HepG2 (cell line): ENCODE results near the gene PGS1.

Source experiments
- BHLHE40 ChIP-seq: IDR thresholded peaks from 2 replicates; pipeline ENCODE4 v1.6.1; 2011; ENCODE audit warnings: low read length, improper control_type of control experiment
- DNMT1 ChIP-seq: sonication (generic); formaldehyde crosslinking; IDR thresholded peaks from 2 replicates; pipeline ENCODE4 v1.5.1; 2020; ENCODE audit warnings: mild to moderate bottlenecking, missing genetic modification reagents
- MEIS2 ChIP-seq: sonication (generic); formaldehyde crosslinking; IDR thresholded peaks from 2 replicates; pipeline ENCODE4 v1.9.0; 2021; ENCODE audit warnings: mild to moderate bottlenecking, missing genetic modification reagents
- POLR2A ChIP-seq, 2 experiments: IDR thresholded peaks; 2 replicates each; pipeline ENCODE4 v1.6.1; 2011; ENCODE audit warnings: low read depth in 2 of 2, low read length in 2 of 2, mild to moderate bottlenecking in 1 of 2, moderate library complexity in 1 of 2; ENCODE audit not compliant: insufficient read depth in 1 of 2
- POLR2AphosphoS5 ChIP-seq: IDR thresholded peaks from 2 replicates; pipeline ENCODE4 v1.6.1; 2012; ENCODE audit warnings: low read depth, low read length
- RNF2 ChIP-seq: fragments of 450-650 bp; conservative IDR thresholded peaks from 2 replicates; pipeline ENCODE4 v1.6.1; 2016; ENCODE audit warnings: low read depth
- U2AF2 ChIP-seq: fragments of 200-400 bp; formaldehyde crosslinking; IDR thresholded peaks from 2 replicates; pipeline ENCODE4 v1.6.1; 2017; ENCODE audit warnings: low read depth, mild to moderate bottlenecking, low read length
- ZKSCAN1 ChIP-seq: fragments of 150-350 bp; IDR thresholded peaks from 2 replicates; pipeline ENCODE4 v1.6.1; 2014; ENCODE audit warnings: low read length
- ZNF616 ChIP-seq: sonication (generic); formaldehyde crosslinking; IDR thresholded peaks from 2 replicates; pipeline ENCODE4 v1.5.0; 2020; ENCODE audit warnings: low read depth, mild to moderate bottlenecking, missing genetic modification reagents
- TF ChIP-seq, protein P1 (sequence below), 2 experiments: sonication (generic) in 1 of 2; formaldehyde crosslinking in 1 of 2; IDR thresholded peaks; 2 replicates each; pipeline versions ENCODE4 v1.5.1 to v1.6.1; 2011 to 2020; ENCODE audit warnings: borderline replicate concordance in 1 of 2, low read depth in 1 of 2, low read length in 1 of 2, mild to moderate bottlenecking in 1 of 2, missing genetic modification reagents in 1 of 2, moderate library complexity in 1 of 2
- TF ChIP-seq, protein P2 (sequence below): sonication (generic); formaldehyde crosslinking; IDR thresholded peaks from 2 replicates; pipeline ENCODE4 v1.4.0; 2020; ENCODE audit warnings: missing genetic modification reagents
- TF ChIP-seq, protein P3 (sequence below): sonication (generic); formaldehyde crosslinking; IDR thresholded peaks from 2 replicates; pipeline ENCODE4 v1.5.0; 2020; ENCODE audit warnings: mild to moderate bottlenecking, missing genetic modification reagents, moderate library complexity
- TF ChIP-seq, protein P4 (sequence below): sonication (generic); formaldehyde crosslinking; IDR thresholded peaks from 2 replicates; pipeline ENCODE4 v1.8.1; 2023; ENCODE audit warnings: missing genetic modification reagents, inconsistent platforms, borderline replicate concordance
- TF ChIP-seq, protein P5 (sequence below): sonication (generic); formaldehyde crosslinking; IDR thresholded peaks from 2 replicates; pipeline ENCODE4 v1.8.1; 2023; ENCODE audit warnings: mild to moderate bottlenecking, missing genetic modification reagents, borderline replicate concordance

DNA sequence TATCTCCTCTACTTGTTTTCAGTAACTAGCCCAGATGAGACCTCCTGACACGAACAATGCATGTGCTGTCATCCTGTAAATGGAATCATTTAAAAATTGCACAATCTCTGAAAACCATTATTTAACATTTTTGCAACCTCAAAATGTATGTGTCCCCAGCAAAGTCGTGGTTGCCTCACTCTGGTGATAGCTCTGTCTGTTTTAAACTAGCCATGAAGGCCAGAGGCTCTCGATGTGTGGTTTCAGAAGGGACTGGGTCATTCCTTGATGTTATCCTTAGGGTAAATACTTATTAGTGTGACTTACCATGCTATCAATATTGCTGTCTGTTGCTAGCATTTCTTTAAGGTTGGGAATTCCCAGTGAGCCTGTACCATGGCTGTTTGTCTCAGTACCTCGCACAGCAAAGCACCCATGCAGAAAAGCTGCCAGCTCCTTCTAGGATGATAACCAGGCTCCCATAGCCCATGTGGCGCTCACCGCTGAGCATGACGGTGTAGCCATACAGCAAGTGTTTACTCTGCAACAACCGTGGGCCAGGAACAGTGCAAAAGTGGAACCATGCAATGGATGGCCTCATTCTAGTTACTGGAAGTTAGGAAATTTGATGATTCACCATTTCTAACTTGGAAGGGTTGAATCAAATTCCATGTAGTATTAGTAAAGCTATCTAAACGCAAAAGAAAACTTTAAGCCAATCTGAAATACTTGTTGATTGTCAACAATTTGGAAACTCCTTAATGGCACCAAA, 2.9 kb upstream of the PGS1 start:
- TF ChIP-seq POLR2AphosphoS5: no peak
- TF ChIP-seq, protein P1, sequence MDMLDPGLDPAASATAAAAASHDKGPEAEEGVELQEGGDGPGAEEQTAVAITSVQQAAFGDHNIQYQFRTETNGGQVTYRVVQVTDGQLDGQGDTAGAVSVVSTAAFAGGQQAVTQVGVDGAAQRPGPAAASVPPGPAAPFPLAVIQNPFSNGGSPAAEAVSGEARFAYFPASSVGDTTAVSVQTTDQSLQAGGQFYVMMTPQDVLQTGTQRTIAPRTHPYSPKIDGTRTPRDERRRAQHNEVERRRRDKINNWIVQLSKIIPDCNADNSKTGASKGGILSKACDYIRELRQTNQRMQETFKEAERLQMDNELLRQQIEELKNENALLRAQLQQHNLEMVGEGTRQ (IDR thresholded peaks at IDR 0.05; ENCODE audit: low read depth, low read length): no peak
- TF ChIP-seq, protein P1 (CRISPR knock-in tag; IDR thresholded peaks at IDR 0.05; ENCODE audit: borderline replicate concordance): no peak
- TF ChIP-seq, protein P2, sequence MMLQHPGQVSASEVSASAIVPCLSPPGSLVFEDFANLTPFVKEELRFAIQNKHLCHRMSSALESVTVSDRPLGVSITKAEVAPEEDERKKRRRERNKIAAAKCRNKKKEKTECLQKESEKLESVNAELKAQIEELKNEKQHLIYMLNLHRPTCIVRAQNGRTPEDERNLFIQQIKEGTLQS (CRISPR knock-in tag): no peak
- TF ChIP-seq RNF2: no peak
- no peak for TF ChIP-seq DNMT1 (CRISPR knock-in tag)
- TF ChIP-seq, protein P3, sequence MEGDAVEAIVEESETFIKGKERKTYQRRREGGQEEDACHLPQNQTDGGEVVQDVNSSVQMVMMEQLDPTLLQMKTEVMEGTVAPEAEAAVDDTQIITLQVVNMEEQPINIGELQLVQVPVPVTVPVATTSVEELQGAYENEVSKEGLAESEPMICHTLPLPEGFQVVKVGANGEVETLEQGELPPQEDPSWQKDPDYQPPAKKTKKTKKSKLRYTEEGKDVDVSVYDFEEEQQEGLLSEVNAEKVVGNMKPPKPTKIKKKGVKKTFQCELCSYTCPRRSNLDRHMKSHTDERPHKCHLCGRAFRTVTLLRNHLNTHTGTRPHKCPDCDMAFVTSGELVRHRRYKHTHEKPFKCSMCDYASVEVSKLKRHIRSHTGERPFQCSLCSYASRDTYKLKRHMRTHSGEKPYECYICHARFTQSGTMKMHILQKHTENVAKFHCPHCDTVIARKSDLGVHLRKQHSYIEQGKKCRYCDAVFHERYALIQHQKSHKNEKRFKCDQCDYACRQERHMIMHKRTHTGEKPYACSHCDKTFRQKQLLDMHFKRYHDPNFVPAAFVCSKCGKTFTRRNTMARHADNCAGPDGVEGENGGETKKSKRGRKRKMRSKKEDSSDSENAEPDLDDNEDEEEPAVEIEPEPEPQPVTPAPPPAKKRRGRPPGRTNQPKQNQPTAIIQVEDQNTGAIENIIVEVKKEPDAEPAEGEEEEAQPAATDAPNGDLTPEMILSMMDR: no peak
- TF ChIP-seq MEIS2 (CRISPR knock-in tag): no peak
- TF ChIP-seq POLR2A (IDR thresholded peaks at IDR 0.05; ENCODE audit: insufficient read depth in 1 of 2, low read depth in 2 of 2, low read length in 2 of 2): no peak
- TF ChIP-seq, protein P4, sequence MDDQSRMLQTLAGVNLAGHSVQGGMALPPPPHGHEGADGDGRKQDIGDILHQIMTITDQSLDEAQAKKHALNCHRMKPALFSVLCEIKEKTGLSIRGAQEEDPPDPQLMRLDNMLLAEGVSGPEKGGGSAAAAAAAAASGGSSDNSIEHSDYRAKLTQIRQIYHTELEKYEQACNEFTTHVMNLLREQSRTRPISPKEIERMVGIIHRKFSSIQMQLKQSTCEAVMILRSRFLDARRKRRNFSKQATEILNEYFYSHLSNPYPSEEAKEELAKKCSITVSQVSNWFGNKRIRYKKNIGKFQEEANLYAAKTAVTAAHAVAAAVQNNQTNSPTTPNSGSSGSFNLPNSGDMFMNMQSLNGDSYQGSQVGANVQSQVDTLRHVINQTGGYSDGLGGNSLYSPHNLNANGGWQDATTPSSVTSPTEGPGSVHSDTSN: no peak
- TF ChIP-seq U2AF2: no peak
- TF ChIP-seq ZNF616 (CRISPR knock-in tag): no peak
- no peak for TF ChIP-seq ZKSCAN1
- TF ChIP-seq BHLHE40: no peak
- TF ChIP-seq, protein P5, sequence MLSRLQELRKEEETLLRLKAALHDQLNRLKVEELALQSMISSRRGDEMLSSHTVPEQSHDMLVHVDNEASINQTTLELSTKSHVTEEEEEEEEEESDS (CRISPR knock-in tag): no peak
